GM18507 (cell line): ENCODE results near the gene SLC19A1.

Source experiments
- DNase-seq: peaks from one replicate; pipeline ENCODE4 v3.0.0; 2011; ENCODE audit warnings: low read depth; ENCODE audit not compliant: insufficient read length; ENCODE audit errors: extremely low spot score
- FAIRE-seq: peaks from 2 replicates; lab custom pipeline; 2011; peaks lifted over from hg19 to GRCh38; lab: Jason Lieb, UNC

SLC19A1 gene

GRCh38 chr21:45475004-45475685 is 67.1 kb downstream of the SLC19A1 start:
- no peak for DNase-seq
- no peak for FAIRE-seq

GRCh38 chr21:45474323-45474950 is 67.8 kb downstream of the SLC19A1 start:
- DNase-seq (no peak), FAIRE-seq (no peak)

GRCh38 chr21:45473496-45474322 is 68.5 kb downstream of the SLC19A1 start:
- DNase-seq (no peak), FAIRE-seq (no peak)

GRCh38 chr21:45472445-45473365 is 69.5 kb downstream of the SLC19A1 start:
- no peak for FAIRE-seq
- no peak for DNase-seq

GRCh38 chr21:45471525-45472221 is 70.6 kb downstream of the SLC19A1 start:
- DNase-seq (no peak), FAIRE-seq (no peak)

GRCh38 chr21:45470773-45471524 is 71.3 kb downstream of the SLC19A1 start:
- FAIRE-seq (no peak), DNase-seq (no peak)

GRCh38 chr21:45470087-45470515 is 72.1 kb downstream of the SLC19A1 start:
- FAIRE-seq (no peak), DNase-seq (no peak)

GRCh38 chr21:45469273-45470086 is 72.8 kb downstream of the SLC19A1 start:
- no peak for FAIRE-seq

GRCh38 chr21:45468971-45469272 is 73.3 kb downstream of the SLC19A1 start:
- DNase-seq (no peak), FAIRE-seq (no peak)

More at GRCh38 chr21:45469273-45470086, 72.8 kb downstream of the SLC19A1 start:
- no peak for DNase-seq

- no peak for DNase-seq
- no peak for FAIRE-seq
Measured at GRCh38 chr21:45468051-45468970, 73.9 kb downstream of the SLC19A1 start.

GRCh38 chr21:45467221-45467779 is 74.9 kb downstream of the SLC19A1 start:
- DNase-seq (no peak), FAIRE-seq (no peak)

GRCh38 chr21:45466330-45467220 is 75.7 kb downstream of the SLC19A1 start:
- FAIRE-seq: no peak
- DNase-seq: no peak

- DNase-seq: no peak
Measured at GRCh38 chr21:45465611-45466329, 76.5 kb downstream of the SLC19A1 start.

GRCh38 chr21:45465105-45465504 is 77.1 kb downstream of the SLC19A1 start:
- FAIRE-seq (no peak), DNase-seq (no peak)

More at GRCh38 chr21:45465611-45466329, 76.5 kb downstream of the SLC19A1 start:
- no peak for FAIRE-seq

GRCh38 chr21:45464309-45464708 is 77.9 kb downstream of the SLC19A1 start:
- FAIRE-seq: peak; percentile 5

More at GRCh38 chr21:45464309-45464708, 77.9 kb downstream of the SLC19A1 start:
- no peak for DNase-seq
